Anterior cingulate cortex (tissue), 58 donors: ENCODE measurements around the gene NMUR1.
A peak's percentile ranks its signal among the peaks of the same experiment; 100 is the strongest.

ENCODE experiments used
- DNase-seq, 58 donors: peaks; one replicate each; lab custom pipeline; 2025; lab: John Stamatoyannopoulos, UW

Gene NMUR1

DNA sequence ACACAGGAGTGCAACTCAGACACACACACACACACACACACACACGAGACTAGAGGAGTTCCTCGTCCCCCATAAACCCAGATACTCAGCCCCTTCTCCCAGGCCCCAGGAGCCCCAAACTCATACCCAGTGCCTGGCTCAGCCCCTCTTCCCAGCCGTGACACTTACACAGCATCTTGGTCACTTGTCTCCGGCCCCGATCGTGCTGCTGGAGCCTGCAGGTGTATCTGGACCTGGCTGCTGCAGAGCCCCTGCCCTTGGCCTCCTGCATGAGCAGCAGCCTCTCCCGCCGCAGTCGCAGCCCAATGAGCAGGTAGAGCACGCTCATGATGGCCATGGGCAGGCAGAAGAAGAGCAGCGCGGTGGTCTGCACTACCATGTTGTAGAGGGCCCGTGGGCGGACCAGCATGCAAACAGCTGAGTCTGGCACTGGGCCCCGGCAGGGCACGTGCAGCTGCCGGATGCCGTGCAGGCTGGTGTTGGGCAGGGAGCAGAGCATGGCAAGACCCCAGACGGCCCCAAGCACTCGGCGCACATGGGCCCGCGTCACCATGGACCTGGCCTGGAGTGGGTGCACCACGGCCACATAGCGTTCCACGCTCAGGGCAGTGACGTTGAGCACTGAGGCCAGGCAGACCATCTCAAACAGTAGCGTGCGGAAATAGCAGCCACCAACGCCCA lies 2.1 kb downstream of the NMUR1 start:
- DNase-seq = no peak

DNA sequence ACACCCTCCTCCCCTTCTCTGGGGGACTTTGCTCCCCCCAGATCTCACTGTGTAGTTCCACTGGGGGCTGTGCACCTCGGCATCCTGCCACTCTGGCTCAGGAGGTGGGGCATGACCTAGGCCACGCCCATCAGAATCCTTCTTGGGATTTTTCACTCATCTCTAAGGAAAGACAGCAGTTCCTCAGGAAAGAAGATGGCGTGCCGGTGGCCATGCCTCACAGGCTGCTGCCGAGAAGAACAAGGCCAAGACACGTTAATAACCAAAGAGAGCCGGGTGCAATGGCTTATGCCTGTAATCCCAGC lies 3.2 kb downstream of the NMUR1 start:
- DNase-seq = no peak

DNA sequence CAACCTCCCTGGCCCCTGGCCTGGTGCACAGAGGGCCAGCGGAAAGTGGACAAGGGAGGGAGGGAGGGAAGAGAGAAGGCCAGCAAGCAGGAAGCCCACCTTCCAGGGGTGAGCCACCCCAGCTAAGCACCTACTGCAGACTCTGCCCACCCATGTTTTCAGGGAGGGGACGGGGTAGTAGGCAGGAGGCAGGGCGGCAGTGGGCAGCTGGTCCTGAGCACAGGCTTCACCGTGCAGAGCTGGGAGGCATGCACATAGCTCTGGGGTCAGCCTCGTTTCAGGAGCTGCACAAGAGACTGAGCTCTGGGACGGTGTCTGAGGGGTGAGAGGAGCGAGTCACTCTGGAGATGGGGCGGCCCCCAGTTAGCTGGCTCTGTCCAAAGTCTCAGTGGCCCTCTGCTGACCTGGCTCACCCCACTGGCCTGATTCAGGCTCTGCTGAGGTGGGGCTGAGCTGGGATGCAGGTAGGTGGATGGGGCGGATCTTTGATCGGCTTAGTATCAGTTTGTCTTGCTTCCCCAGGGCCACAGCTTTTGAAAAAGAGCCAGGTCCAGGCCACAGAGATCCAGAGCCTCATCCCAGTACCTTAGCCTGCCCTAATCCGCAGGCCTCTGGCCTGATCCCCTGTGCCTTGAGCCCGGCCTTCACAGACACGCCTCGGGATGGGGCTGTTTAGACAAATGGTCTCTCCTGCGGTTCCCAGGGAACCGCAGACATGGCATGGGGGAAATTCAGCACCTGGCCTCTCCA lies 3.7 kb downstream of the NMUR1 start:
- DNase-seq = no peak

DNA sequence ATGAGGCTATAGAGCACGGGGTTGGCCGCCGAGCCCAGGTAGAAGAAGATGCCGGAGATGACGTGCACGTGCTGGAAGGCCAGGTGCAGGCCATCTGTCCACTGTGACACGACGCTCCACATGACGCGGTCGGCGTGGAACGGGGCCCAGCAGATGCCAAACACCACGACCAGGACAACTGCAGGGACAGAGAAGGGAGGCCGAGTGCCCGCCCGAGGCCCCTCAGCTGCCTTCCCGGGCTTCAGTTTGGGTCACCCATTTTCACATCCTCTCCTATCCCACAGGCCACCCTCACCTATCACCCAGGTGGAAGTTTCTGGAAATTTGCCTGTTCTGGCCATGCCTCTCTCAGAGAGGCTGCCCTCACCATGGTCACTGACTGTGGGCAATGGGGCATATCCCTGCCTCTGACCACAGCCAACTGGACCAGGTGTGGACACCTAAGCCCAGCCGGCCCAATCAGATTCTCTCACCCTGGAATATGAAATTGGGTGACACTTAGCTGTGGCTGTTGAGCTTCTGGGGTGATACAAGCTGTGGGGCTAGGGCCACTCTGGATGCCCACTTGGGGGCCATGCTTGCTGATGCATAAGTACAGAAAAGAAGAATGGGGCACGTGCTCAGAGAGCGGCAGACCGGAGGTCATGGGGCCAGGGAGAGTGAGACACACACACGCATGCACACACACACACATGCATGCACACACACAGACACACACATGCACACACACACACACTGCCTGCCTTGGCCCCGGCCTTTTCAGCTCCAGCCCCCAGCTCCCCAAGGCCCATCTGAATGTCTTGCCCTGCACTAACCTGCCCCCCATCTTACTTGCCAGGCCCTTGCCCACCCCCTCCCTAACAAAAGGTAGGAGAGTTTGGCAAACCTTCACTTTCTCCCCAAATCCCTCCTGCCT lies 4.7 kb downstream of the NMUR1 start:
- no peak for DNase-seq

GRCh38 chr2:231524477-231525247 lies 5.6 kb downstream of the NMUR1 start:
- no peak for DNase-seq

DNA sequence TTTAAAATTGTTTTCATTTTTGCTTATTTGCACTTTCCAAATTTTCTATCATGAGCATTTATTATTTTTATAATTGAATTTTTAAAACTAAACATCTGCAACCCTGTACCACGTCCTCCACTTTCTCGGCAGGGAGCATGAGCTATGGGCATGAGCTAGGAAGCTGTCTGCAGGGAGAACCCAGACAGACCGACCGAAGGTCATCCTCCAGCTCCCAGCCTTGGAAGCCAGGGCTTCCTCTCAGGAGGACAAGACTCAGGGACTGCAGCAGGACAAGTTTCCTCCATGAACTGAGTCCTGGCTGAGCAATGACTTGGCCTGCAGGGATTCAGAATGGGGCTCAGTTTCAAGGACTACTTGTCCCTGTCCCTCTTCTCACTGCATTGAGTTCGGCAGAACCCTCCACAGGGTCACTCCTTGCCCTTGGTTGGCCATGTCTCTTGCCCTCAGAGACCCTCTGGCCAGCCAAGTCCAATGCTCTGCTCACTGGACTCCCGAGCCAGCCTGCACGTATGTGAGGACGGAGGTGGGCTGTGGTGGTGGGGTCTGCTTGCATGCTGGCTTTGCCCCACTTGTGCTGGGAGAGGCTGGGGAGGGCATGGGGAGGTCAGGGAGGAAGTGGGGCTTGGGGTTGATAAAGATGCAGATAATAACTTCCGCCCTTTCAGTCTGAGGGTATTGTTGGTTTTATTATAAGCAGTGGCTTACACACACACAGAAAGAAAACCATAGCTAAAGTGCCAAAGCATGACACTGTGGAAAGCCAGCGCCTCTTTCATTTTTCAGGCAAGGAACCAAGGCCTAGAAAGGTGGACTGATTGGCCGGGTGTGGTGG lies 6.6 kb downstream of the NMUR1 start:
- DNase-seq = no peak

DNA sequence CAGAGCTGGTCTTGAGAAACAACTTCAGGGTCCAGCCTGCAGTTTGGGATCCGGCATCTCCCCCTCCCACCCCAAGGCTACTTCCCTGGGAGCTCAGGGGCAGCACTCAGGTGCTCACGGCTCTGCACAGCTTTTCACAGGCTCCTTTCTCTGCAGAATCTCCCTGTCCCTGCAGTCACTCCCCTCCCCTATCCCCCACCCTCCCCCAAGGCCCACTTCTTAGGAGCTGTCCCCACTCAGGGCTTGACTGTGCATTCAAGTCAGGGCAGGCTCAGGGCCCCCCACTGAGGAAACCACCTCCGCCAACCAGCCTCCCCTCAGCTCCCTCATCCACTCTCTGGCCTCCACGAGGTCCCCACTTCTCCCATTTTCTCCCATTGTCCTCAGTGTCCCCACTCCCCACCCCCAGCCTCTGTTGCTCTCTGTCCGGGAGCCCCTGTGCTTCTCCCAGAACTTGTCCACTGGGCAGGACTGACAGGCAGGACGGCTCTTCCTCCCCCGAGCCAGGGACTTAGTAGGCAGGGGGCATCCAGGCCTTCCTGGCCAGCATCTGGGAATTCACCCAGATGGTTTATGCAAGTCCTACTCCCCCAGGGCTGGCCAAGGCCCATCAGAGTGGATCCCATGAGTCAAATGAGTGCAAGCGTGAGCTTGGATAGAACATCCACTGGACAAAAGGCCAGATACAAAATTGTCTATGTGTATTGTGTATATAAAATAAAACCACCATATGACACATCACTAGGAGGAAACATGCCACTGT lies 7.6 kb downstream of the NMUR1 start:
- DNase-seq = peak in 11 of 58 donors; percentile 4 to 46 (median 27)

- DNase-seq = no peak
Observed at GRCh38 chr2:231521443-231521842, 8.8 kb downstream of the NMUR1 start.

DNA sequence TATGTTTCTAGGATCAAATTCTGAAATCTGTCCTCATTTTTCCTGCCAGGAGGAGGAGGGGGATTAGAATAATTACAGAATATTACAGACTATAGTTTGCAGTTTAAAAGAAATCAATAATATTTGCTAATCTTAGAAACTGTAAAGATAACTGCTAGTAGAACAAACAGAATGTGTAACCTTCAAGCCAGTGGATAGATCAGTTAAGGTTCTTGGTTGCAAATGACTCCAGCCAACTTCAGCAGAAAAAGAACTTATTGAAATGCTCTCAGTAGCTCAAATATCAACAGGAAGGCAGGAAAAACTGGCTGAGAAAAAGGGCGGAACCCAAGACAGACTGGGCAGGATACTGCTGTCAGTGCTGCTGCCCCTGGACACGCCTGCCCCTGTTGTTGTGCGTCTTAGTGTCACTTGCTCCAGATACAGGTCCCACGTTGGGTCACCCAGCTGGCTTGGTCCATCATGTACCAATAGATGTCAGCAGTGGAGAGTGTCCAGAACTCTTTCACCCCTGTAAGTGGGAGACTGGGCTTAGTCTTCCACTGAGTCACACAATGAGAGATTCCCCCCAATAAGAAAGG lies 10.2 kb downstream of the NMUR1 start:
- DNase-seq = no peak

GRCh38 chr2:231518771-231519170 lies 11.5 kb downstream of the NMUR1 start:
- no peak for DNase-seq

GRCh38 chr2:231515603-231516002 lies 14.6 kb downstream of the NMUR1 start:
- no peak for DNase-seq

DNA sequence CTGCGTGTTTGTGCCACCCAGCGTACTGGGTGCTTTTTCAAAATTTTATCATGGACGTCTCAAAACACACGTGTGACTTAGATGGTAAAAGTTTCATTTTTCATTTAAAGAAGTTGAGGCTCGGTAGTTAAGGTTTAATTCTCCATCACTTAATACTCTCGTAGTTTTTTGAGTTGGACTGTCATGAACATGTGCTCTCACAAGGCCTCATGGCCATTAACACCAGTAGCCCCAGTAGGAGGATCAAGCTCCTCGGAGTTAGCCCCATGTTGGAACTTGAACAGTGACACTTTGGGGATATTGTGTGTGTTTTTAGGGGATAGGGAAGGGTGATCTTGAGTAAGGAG lies 15.3 kb downstream of the NMUR1 start:
- no peak for DNase-seq

GRCh38 chr2:231514225-231514950 lies 15.9 kb downstream of the NMUR1 start:
- DNase-seq = peak; percentile 70 to 98 (median 96)

GRCh38 chr2:231513746-231514224 lies 16.5 kb downstream of the NMUR1 start:
- DNase-seq = no peak

- DNase-seq = peak in 47 of 58 donors; percentile 4 to 79 (median 43)
Observed at GRCh38 chr2:231512222-231512621, 18.0 kb downstream of the NMUR1 start.

- DNase-seq = no peak
Observed at GRCh38 chr2:231503766-231504165, 26.5 kb downstream of the NMUR1 start.

DNA sequence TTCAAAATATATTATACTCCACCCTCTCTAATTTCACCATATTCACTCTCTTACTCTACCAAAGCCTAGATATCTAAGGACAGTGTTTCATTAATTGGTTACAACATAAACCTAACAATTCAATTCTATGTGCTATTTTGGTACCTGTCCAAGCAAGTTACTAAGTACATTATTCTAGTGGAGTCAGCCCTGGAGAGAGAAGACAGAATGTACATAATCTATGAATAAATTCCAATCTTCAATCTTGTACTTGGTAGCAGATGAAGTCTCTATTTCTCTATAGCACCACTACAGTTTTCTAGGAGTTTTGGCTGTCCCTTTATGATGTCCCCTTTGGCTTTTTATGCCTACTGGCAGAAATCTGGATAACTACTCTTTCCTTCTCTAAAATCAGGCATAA lies 27.6 kb downstream of the NMUR1 start:
- DNase-seq = no peak

GRCh38 chr2:231497651-231498050 lies 32.6 kb downstream of the NMUR1 start:
- no peak for DNase-seq
